NCI-H524 treated with DMSO at 0.1 percent for 48 hours (cell line): ENCODE measurements around the gene MRPL32.
A peak's percentile ranks its signal among the peaks of the same experiment; 100 is the strongest.
"Not testable (repeated sequence)": the region's sequence is repeated elsewhere in the genome, so short reads cannot be mapped to it uniquely, and the experiment has no call there.

Experiments used
- DNase-seq: peaks from one replicate; lab custom pipeline; 2025; lab: John Stamatoyannopoulos, UW

MRPL32 gene

GRCh38 chr7:42931834-42932651, at the start of gene MRPL32, which contains the start of gene PSMA2:
Gene MRPL32 (plus strand): TSS chr7:42932376. CDS start chr7:42932387, 11 bp downstream.
Gene PSMA2 (minus strand): TSS chr7:42932174. CDS start chr7:42932158, 16 bp downstream.
- DNase-seq: peak; percentile 92

DNA sequence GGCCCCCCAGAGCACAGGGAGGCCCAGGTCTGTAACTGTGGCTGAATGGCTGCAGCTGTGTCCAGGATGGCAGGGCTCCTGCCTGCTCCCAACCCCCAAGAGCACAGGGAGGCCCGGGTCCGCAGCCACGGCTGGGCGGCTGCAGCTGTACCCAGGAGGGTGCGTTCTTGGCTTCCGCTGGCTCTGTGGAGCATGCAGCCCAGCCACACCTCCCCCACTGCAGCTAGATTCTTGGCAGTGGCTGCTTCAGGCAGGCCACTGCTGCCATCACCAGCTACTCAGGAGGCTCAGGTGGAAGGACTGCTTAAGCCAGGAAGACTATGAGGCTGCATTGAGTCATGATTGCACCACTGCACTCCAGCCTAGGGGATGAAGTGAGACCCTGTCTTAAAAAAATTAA, 48.2 kb upstream of the MRPL32 start:
- DNase-seq: no peak

DNA sequence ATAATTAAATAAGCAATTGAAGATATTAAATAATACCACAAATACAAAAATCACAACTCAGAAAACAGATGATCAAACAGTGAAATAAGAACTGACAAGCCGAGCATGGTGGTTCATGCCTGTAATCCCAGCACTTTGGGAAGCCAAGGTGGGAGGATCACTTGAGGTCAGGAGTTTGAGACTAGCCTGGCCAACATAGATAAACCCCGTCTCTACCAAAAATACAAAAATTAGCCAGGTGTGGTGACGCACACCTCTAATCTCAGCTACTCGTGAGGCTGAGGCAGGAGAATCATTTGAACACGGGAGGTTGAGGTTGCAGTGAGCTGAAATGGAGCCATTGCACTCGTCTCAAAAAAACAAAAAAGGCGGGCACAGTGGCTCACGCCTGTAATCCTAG, 47.0 kb upstream of the MRPL32 start:
- not testable (repeated sequence) for DNase-seq

- DNase-seq: no peak
These were observed 46.0 kb upstream of the MRPL32 start for GRCh38 chr7:42886129-42886528.

DNA sequence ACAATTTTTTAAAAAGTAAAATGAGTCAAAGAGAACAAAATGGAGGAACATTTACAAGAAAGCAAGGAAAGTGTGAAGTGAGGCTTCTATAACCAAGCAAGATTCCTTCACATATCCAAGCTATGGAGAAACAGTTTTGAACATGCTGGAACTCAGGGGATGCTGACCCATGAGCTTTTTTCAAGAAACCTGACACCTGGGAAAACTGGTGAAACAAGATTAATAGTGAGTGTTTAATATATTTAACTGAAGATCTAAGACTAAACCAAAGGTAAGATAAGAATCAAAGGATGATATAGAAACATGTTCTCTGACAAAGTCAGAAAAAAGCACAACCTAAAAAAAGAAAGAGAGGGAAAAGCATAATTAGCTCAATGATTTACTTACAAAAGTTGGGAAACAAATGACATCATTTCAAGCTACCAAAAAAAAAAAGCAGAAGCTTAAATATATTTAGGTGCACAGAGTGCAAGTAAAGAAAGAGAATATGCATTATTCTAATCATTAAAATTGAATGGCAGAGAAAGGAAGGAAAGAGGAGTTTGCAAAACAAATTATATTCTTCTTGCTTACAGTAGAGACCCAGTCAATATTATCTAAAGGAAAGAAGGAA, 45.2 kb upstream of the MRPL32 start:
- DNase-seq: no peak

DNA sequence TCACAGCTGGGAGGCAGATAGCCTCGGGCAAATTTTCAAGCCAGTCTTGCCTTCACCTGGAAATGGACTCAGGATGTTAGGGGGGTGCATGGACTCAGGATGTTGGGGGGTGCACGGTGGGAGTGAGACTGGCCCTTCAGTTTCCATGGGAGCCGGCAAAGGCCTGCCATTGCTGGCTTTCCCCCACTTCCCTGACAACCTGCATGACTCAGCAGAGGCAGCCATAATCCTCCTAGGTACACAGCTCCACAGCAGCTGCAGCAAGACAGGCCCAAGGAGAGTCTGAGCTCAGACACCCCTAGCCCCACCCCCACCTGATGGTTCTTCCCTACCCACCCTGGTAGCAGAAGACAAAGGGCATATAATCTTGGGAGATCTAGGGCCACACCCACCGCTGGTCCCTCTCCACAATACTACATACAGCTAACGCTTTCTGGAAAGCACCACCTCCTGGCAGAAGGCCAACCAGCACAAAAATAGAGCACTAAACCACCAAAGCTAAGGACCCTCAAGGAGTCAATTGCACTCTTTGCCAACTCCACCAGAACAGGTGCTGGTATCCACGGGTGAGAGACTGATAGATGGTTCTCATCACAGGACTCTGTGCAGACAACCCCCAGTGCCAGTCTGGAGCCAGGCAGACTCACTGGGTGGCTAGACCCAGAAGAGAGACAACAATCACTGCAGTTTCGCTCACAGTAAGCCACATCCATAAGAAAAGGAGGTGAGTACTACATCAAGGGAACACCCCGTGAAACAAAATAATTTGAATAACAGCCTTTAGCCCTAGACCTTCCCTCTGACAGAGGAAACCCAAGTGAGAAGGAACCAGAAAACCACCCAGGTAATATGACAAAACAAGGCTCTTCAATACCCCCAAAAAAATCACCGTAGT, 38.6 kb upstream of the MRPL32 start:
- peak; percentile 10 for DNase-seq

DNA sequence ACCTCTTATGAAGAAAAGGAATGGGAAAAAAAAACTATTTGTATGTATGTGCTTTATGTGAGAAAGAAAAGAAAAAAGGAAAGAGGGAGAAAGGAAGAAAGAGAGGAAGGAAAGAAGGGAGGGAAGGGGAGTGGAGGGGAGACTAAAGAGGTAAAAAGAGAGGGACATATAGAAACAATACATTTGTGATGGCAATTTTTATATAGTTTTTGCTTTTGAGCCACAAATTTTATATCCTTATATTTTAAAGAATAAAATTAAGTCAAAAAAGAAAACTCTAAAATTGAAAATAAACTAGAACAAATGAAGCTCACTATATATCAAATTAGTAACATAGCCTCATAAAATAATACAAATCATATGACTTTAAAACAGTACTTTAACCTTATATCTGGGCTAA, 31.3 kb upstream of the MRPL32 start:
- no peak for DNase-seq

DNA sequence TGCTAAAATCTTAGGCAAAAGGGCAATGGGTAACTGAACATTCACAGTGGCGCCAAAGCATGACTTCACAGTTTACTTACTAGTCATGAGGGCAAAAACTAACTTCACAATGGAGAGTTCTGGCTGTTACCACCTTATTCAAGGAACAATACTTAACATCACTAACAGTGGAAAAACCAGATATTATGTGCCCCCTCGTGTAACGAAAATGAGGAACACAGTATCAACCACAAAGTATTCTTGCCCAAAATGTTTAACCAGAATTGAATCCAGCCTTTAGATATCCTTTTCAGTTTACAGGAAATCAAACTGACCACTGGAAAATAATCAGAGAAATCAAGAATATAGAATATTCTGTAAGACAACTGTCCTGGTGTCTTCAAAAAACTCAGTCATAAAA, 29.8 kb upstream of the MRPL32 start:
- DNase-seq: no peak

DNA sequence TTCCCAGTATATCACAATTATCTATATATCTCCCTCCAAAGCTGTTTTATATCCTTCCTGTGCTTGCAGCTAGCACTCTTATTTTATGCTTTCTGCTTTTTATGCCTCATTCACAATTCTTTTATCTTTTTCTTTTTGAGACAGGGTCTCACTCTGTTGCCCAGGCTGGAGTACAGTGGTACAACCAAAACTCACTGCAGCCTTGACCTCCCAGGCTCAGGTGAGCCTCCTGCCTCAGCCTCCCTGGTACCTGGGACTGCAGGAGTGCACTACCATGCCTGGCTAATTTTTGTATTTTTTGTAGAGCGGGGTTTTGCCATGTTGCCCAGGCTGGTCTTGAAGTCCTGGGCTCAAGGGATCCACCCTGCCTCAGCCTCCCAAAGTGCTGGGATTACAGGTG, 26.0 kb upstream of the MRPL32 start:
- DNase-seq: no peak

DNA sequence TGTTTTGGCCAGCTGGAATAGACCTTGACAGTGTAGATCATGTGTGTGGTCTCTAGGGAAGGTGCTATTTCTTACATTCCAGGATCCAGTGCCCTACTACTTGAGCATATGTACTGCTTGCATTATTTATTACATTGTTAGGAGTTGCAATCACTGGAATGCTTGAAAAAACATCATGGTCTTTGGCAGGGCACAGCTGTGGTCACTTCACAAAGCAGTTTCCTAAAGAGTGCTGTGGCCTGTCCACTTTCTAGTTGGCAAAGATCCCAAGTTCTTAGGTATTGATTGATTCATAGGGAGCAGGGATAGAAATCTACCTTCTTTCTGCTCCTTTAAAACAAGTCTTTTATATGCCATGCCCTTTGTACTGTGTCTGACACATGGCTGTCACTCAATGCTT, 24.9 kb upstream of the MRPL32 start:
- no peak for DNase-seq

DNA sequence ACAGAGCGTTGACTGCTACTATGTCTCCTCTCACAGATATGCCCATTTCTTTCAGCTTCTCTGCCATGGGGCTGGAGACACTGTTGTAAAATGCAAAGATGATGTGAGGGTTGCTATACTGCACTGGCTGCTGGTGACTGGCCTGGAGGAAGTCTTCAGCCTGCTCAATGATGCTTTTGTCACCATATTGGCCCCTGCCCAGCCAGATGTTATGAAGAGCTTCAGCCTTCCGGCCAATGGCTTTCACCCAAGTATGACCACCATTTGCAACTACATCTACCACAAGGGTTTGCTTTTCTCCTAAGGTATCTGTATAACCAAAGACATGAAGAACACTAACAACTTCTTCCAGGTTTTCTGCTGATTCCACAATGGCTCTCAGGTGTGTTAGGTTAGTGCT, 21.9 kb upstream of the MRPL32 start:
- no peak for DNase-seq

DNA sequence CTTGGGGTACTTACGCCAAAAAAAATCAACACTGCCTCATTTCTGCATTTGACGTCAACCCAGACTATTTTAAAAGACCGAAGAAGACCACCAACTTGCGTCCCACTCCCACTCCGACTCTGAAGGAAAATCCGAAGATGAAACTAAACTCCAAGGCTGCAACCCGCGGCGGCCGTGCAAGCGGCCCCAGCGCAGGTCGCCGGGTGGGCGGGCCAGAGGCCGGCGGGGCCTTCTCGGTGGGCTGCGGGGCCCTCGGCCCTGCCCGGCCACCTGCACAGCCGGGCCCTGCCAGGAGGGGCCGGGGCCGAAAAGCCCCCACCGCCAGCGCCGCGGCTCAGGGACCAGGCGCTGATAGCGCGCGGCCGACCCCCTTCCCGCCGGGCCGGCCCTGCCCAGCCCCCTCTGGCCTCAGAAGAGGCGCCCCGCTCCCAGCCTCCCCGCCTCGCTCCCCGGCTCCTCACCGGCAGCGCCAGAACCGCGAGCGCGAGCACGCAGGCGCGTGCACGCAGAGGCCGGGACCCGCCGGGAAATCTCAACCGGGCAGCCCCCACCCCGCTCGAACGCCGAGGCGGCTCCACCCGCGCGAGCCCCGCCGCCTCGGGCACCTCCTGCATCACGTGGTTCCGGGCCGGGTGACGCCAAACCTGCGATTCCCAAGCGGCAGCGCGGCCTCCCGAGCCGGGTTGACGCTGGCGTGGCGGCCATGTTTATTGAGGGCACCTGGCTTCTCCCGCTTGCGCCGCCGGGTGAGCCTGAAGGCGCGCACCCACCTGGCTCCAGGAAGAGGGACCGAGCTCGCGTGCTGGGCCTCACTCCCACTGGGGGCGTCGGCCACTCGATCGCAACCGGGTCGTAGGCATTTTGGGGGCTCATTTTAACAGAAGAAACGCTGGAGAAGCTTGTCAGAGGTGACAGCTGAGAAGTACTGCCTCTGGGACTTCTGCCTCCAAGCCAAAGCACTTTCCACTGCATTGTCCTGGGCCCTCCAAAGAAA, 20.4 kb upstream of the MRPL32 start, which contains the start of gene C7orf25:
Gene C7orf25, minus strand, starts transcription at position 617 of the 994 bp plus-strand sequence. CDS start 1,170 bp downstream, outside the sequence.
- peak; percentile 16 for DNase-seq

- DNase-seq: no peak
These were observed 18.6 kb upstream of the MRPL32 start for GRCh38 chr7:42913591-42913990.

- no peak for DNase-seq
These were observed 18.2 kb upstream of the MRPL32 start for GRCh38 chr7:42914009-42914408.

GRCh38 chr7:42914421-42915045, 17.6 kb upstream of the MRPL32 start:
- DNase-seq: no peak

- DNase-seq: no peak
These were observed 16.8 kb upstream of the MRPL32 start for GRCh38 chr7:42915356-42915755.

GRCh38 chr7:42922017-42922753, 10.0 kb upstream of the MRPL32 start:
- DNase-seq: no peak

DNA sequence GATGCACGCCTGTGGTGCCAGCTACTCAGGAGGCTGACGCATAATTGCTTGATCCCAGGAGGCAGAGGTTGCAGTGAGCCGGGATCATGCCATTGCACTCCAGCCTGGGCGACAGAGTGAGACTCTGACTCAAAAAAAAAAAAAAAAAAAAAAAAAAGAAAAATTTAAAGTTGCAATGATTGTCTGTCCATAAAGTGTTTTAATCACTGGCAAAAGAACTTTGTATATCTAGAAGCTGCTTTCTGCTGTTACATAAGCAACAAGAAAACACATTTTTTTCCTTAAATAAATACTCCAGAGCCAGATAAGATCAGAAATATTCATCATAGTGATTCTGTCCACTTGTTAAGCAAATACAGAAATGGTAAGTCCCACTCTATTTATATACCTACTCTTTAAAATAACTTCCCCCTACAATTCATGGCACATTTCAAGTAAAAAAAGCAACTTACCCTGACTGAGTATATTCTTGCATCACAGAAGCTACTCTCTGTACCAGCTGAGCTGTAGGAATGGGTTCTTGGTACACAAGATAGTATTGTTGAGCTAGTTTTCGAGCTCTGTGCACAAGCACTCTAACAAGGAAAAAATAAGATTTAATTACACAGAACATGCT, 7.8 kb upstream of the MRPL32 start:
- DNase-seq: no peak

- no peak for DNase-seq
These were observed 6.5 kb upstream of the MRPL32 start for GRCh38 chr7:42925630-42926029.
